ENCODE measurements around the gene RNASE9.
"Not testable (repeated sequence)": the region's sequence is repeated elsewhere in the genome, so short reads cannot be mapped to it uniquely, and the experiment has no call there.

GRCh38 chr14:20506276-20506675 is 54.6 kb downstream of the RNASE9 start:
- not testable (repeated sequence) for TF ChIP-seq POLR2AphosphoS5 (IDR thresholded peaks at IDR 0.05; ENCODE audit: control insufficient read depth, insufficient read depth, low read depth, low read length); ZKSCAN3 (CRISPR knock-in tag; IDR thresholded peaks at IDR 0.05); KLF6 (CRISPR knock-in tag; IDR thresholded peaks at IDR 0.05; ENCODE audit: borderline replicate concordance); FUS (optimal IDR thresholded peaks at IDR 0.05; ENCODE audit: low read depth, low read length); PCBP2 (IDR thresholded peaks at IDR 0.05; ENCODE audit: low read depth, low read length, poor library complexity, severe bottlenecking); SMAD1 (IDR thresholded peaks at IDR 0.05; ENCODE audit: low read depth, low read length, partially characterized antibody); MAFK (IDR thresholded peaks at IDR 0.05; ENCODE audit: low read length)
